HG02840 (cell line): ENCODE results near the gene LRRFIP1.
"Not testable (repeated sequence)": the region's sequence is repeated elsewhere in the genome, so short reads cannot be mapped to it uniquely, and the experiment has no call there.

Source experiments
- ATAC-seq: cut with Tn5 transposase; IDR thresholded peaks from one replicate; pipeline ENCODE4 v1.9.1; 2021; ENCODE audit warnings: mild to moderate bottlenecking, moderate library complexity, moderate number of reproducible peaks; ENCODE audit not compliant: unreplicated experiment, low FRiP score

Gene LRRFIP1, protein sequence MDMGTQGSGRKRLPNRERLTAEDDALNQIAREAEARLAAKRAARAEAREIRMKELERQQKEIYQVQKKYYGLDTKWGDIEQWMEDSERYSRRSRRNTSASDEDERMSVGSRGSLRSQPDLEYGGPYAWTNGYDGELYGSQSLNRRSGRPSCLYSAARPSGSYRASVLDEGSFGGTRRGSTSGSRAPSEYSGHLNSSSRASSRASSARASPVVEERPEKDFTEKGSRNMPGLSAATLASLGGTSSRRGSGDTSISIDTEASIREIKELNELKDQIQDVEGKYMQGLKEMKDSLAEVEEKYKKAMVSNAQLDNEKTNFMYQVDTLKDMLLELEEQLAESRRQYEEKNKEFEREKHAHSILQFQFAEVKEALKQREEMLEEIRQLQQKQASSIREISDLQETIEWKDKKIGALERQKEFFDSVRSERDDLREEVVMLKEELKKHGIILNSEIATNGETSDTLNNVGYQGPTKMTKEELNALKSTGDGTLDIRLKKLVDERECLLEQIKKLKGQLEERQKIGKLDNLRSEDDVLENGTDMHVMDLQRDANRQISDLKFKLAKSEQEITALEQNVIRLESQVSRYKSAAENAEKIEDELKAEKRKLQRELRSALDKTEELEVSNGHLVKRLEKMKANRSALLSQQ

GRCh38 chr2:237627441-237628246 lies at the start of gene LRRFIP1:
Gene LRRFIP1, plus strand, starts transcription at chr2:237627587. Its CDS starts 58 bp downstream, at chr2:237627645.
- no peak for ATAC-seq

- ATAC-seq, result no peak
Observed at GRCh38 chr2:237577956-237578870, 49.2 kb upstream of the LRRFIP1 start.

DNA sequence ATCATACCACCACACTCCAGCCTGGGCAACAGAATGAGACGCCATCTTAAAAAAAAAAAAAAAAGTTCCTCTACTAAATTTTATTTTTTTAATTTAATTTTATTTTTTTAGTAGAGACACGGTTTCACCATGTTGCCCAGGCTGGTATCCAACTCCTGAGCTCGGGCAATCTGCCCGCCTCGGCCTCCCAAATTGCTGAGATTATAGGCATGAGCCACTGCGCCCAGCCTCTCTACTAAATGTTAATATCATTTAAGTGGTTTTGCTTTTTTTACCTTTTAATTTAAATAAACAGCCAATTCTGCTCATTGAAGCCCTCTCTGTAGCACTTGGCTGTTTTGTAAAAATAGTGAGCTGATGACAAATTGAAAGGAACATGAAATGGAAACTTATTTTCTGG lies 46.1 kb upstream of the LRRFIP1 start:
- no peak for ATAC-seq

DNA sequence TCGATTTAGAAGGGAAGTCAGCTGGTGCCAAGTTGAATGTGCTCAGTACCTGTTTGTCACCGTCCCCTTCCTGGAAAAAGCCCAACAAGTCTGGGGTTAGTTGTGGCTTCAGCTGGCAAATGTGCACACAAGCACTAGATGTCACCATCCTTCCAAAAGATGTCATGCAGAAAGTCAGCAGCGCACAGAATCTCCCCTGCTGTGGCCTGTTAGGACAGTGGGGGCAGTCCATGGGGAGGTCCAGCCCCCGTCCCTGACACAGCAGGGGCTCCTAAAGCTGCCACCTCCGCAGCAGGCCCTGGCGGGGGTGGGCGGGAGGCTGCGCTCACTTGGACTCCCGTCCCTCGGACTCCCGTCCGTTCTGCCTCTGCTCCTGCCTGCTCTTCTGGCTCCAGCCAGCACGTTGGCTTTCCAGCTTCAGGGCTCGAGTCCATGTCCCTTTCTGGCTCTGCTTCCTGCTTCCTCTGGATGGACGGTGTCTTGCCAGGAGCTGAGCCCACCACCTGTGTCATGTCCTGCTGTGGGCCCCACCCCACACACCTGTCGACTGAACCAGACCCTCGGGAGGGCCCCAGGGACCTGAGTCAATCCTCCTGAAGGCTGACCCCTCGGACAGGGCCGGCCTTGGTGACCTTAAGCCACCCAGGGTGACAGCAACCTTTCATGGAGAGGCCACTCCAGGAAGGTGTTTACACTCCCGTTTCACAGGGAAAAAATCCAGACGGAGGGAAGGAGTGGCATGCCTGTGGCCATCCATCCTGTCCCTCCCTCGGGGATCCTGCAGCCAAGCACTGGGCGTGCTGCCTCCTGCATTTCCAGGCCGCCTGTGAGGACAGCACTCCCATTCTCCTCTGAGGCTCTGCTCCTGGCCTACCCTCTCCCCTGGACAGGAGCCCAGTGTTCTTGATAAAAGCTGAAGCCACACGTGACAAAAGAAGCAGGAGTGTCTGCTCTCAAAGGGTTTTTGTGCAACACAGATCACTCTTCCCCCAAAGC lies 45.3 kb upstream of the LRRFIP1 start:
- ATAC-seq, result no peak

DNA sequence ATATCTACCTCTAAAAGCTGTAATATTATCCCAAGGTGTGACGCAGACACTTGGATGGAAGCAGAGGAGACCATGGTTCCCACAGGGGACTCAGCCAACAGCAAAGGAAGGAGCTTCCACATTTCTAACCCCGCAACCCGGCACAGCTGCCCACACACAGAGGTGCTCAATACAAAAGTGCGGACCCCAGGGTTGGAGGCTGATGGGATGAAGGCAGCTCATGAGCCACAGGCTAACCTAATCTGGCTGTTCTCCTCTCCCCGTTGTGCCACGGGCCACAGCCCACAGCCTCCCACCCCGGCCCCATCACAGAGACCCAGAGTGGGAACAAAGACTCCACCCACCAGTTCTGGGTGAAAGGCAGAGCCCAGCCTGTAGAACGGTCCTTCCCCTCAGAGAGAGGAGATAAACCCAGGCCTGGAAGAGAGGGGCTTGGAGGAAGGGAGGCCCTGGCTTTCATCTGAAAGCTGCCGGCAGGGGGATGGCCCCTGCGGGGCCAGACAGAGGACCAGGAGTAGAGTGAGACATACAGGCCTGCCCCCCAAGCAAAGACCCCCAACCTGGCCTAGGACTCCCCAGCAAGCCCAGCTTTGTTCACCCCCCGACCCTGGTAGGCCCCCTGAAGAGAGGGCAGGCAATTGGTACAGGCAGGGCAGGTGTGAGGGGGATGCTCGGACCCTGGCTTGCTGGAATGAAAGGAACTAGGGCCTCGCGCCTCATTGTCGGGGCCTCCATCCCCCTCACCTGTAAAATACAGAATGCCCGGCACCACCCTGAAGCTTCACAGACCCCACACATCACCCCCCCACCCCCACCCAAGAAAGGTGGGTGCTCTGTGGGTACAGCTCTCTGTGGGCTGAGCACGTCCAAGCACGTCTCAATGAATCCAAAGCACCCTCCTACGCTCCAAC lies 43.7 kb upstream of the LRRFIP1 start:
- no peak for ATAC-seq

GRCh38 chr2:237585590-237586221 lies 41.7 kb upstream of the LRRFIP1 start:
- ATAC-seq, result no peak

GRCh38 chr2:237588044-237588696 lies 39.2 kb upstream of the LRRFIP1 start:
- no peak for ATAC-seq

GRCh38 chr2:237590272-237591140 lies 36.9 kb upstream of the LRRFIP1 start, which contains the start of gene RAB17:
Gene RAB17, minus strand, starts transcription at chr2:237590734. Its CDS starts 4,580 bp downstream, at chr2:237586154.
- no peak for ATAC-seq

DNA sequence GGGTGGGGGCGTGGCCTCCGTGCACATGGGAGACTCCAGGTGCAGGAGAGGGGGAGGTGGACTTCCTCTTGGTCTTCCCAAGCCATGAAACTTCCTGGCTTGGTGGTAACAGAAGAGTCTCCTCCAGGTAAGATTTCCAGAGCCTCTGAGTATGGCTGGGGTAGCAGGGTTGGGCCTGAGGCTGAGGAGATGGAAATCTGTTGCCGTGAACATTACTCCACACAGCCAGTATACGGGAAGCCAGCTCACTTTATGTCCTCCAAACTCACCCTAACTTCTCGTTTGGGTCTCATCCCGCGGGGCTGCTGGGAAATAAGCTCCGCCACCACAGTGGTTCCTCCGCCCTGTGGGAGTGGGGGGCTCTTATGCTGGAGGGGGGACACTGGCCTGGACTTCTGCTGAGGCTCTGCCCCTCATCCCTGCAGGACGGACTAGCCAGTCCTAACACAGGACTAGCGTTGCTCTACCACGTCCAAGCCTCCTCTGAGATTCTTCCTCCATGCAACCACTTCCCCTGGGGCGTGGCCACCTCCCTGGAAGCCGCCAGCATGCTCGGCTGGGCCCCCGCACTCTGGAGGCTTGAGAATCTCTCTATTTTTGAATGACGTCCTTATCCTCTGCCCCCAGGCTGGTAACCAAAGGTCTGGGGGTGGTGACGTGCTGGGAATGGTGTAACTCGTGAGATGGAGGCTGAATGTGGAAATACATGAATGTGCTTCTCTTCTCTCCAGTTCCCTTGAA lies 36.1 kb upstream of the LRRFIP1 start:
- ATAC-seq, result no peak

- no peak for ATAC-seq
Observed at GRCh38 chr2:237592425-237592980, 34.9 kb upstream of the LRRFIP1 start.

DNA sequence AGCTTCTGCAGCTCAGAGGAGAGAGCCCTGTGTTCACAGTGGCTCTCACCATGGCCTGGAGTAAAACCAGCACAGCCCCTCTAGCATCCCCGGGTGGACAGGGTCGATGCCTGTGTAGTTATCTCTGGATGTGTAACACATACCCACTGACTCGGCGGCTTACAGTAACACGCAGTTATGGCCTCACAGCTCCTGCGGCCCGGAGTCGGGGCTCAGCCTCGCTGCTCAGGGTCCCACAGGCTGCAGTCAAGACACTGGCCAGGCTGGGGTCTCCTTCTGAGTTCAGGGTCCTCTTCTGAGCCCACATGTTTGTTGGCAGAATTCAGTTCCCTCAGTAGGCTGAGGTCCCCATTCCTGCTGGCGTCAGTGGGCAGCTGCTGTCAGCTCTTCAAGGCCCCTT lies 34.4 kb upstream of the LRRFIP1 start:
- no peak for ATAC-seq

- ATAC-seq, result no peak
Observed at GRCh38 chr2:237593596-237594320, 33.6 kb upstream of the LRRFIP1 start.

DNA sequence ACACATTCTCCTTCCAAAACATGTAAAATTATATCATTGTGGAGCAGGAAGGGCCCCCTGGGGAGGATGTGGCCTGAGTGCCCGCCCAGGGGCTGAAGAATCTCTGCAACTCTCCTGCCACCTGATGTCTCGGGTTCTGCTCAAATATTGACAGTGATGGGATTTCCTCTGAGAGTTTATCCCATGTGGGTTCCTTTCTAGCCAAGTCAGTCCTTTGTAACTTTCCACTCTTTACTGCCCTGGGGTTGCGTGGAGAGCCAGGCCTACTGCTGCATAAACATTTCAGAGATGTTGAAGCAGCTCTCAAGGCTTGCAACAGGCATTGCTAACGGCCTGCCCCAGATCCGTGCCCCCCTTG lies 32.9 kb upstream of the LRRFIP1 start:
- ATAC-seq, result no peak

- ATAC-seq, result not testable (repeated sequence)
Observed at GRCh38 chr2:237595829-237596519, 31.4 kb upstream of the LRRFIP1 start.
